Pancreas (tissue), 10 donors: Measurements from ENCODE around the gene HECA. TPM values are rescaled to one million over a fixed set of nuclear protein-coding genes. Genes with fewer than 3 reads are reported as not detected.
A peak's percentile ranks its signal among the peaks of the same experiment; 100 is the strongest.
"Not testable (repeated sequence)": the region's sequence is repeated elsewhere in the genome, so short reads cannot be mapped to it uniquely, and the experiment has no call there.

Source experiments
- ATAC-seq, 4 donors: fragments of 200-7000 bp; cut with Tn5 transposase; one replicate each; pipeline versions ENCODE4 v1.8.0 to v1.9.1; 2020; ENCODE audit warnings: mild to moderate bottlenecking in 4 of 4, moderate library complexity in 4 of 4
- DNase-seq, 6 donors: peaks; one replicate each; pipeline ENCODE4 v3.0.0-alpha.2; 2020
- FAIRE-seq: peaks from 2 replicates; lab custom pipeline; 2012; peaks lifted over from hg19 to GRCh38; lab: Jason Lieb, UNC
- H3K27ac ChIP-seq, 4 donors: fragments of 200-600 bp; sonication (generic); 1 replicate in 3 of 4; 2 replicates in 1 of 4; pipeline versions ENCODE4 v1.5.0 to v1.8.0; 2020
- H3K27me3 ChIP-seq, 4 donors: fragments of 200-600 bp; one replicate each; pipeline ENCODE4 v1.8.0; 2021
- H3K36me3 ChIP-seq, 3 donors: fragments of 200-600 bp; sonication (generic) in 1 of 3; one replicate each; pipeline versions ENCODE4 v1.5.0 to v1.8.0; 2020 to 2021
- H3K4me1 ChIP-seq, 3 donors: fragments of 200-600 bp; one replicate each; pipeline ENCODE4 v1.8.0; 2021
- H3K4me3 ChIP-seq, 4 donors: fragments of 200-600 bp; sonication (generic) in 2 of 4; one replicate each; pipeline versions ENCODE4 v1.5.0 to v1.8.0; 2020 to 2021
- H3K9me3 ChIP-seq, 4 donors: fragments of 200-600 bp; one replicate each; pipeline ENCODE4 v1.8.0; 2021
- CTCF ChIP-seq, 4 donors: fragments of 200-600 bp; sonication (generic) in 3 of 4; IDR thresholded peaks; one replicate each; pipeline versions ENCODE4 v1.5.0 to v1.8.0; 2021; ENCODE audit warnings: antibody characterized with exemption in 4 of 4
- WGBS, 2 donors: extraction: QIAGEN DNeasy Blood & Tissue Kit; methylation state at CpG; one replicate each; pipeline ENCODE4 v1.1.7; 2013; 5-methylcytosine and 5-hydroxymethylcytosine counted together
- intact Hi-C, 3 donors: fragments of 100-400 bp; cut with DNase I; formaldehyde crosslinking; loops; one replicate each; pipeline versions ENCODE4 v1.11.1 to v1.14.2; 2022
- polyA plus RNA-seq, 2 donors: library from polyadenylated mRNA; stranded (reverse); fragments of 200-250 nt; gene quantifications; one replicate each; pipeline ENCODE4 v1.2.3, GENCODE V29; 2013
- total RNA-seq, 6 donors: library from RNA; stranded (reverse); fragmentation: NEBNext Ultra II Directional in 4 of 6; extraction: Animal tissue kit (Norgen Biotek cat#: 25700) in 4 of 6; gene quantifications; one replicate each; pipeline versions ENCODE4 v1.2.1 to v1.2.4, GENCODE V29; 2021 to 2023
- donor health status: healthy with polysubstance abuse.
- donor health status: DM: no; HTN: no; CAD: no; lungs with moderate emphysema.
- donor health status: DM: no; HTN: no; CAD: no.
- donor health status: control.
- donor health status: control.
- donor health status: Bipolar disorder and iron deficiency.
- donor health status: DM: yes; HTN: yes; CAD: no.
- donor health status: DM: no; HTN: no; CAD: no.
- donor health status: DM: no; HTN: no; CAD: no.
- donor health status: DM: yes; HTN: yes; CAD: no.

HECA gene
- total and polyA plus RNA-seq, 8 donors = 3.2 to 16.3 (median 7.1) TPM

GRCh38 chr6:139204978-139205377 lies 70.1 kb downstream of the HECA start:
- no peaks in the 10 kb centered on the region for H3K36me3 ChIP-seq
- no peak for FAIRE-seq
- H3K9me3 ChIP-seq = no peaks in the 10 kb centered on the region
- no peak for TF ChIP-seq CTCF (IDR thresholded peaks at IDR 0.05)
- intact Hi-C loops = no loop called here
- 84 to 88% methylated on average over 2 of the region's 2 CpGs for WGBS, 2 donors
- H3K27ac ChIP-seq = no peak overlapping the region
- no peak overlapping the region for H3K4me3 ChIP-seq
- ATAC-seq = no peak
- no peaks in the 10 kb centered on the region for H3K27me3 ChIP-seq
- no peak for DNase-seq
- H3K4me1 ChIP-seq = no peaks in the 10 kb centered on the region

- Histone ChIP-seq H3K4me3 (no peak overlapping the region), H3K27me3 (no peaks in the 10 kb centered on the region), H3K36me3 (no peaks in the 10 kb centered on the region), H3K27ac (no peak overlapping the region), H3K9me3 (no peaks in the 10 kb centered on the region), H3K4me1 (no peaks in the 10 kb centered on the region)
- no peak for DNase-seq
- 73 to 80% methylated on average over 3 of the region's 3 CpGs for WGBS, 2 donors
- intact Hi-C loops = no loop called here
- TF ChIP-seq CTCF (IDR thresholded peaks at IDR 0.05) = no peak
- no peak for FAIRE-seq
- ATAC-seq = no peak
Observed at GRCh38 chr6:139205843-139206242, 71.0 kb downstream of the HECA start.

GRCh38 chr6:139210766-139211165 lies 75.9 kb downstream of the HECA start:
- not testable (repeated sequence) for H3K9me3 ChIP-seq, H3K4me1 ChIP-seq, H3K4me3 ChIP-seq, DNase-seq, H3K27me3 ChIP-seq, H3K27ac ChIP-seq, ATAC-seq, H3K36me3 ChIP-seq, FAIRE-seq
- WGBS, 2 donors = 65 to 96% methylated on average over 10 of the region's 10 CpGs
- intact Hi-C loops = loop anchor here in 1 of 3 donors (10.0 kb wide), 1 partner anchor 154 kb away; no protein-coding TSS in a partner anchor

GRCh38 chr6:139212460-139212859 lies 77.6 kb downstream of the HECA start:
- H3K36me3 ChIP-seq, ATAC-seq, DNase-seq, H3K27me3 ChIP-seq, H3K4me3 ChIP-seq, FAIRE-seq, H3K9me3 ChIP-seq, H3K4me1 ChIP-seq, H3K27ac ChIP-seq: not testable (repeated sequence)
- WGBS, 2 donors = 100% methylated on average over 1 of the region's 2 CpGs; no CpG with 5 or more reads in 1 of the 2 donors
- intact Hi-C loops = loop anchor here in 1 of 3 donors (10.0 kb wide), 1 partner anchor 152 kb away; no protein-coding TSS in a partner anchor

- Histone ChIP-seq H3K4me1 (no peaks in the 10 kb centered on the region), H3K36me3 (no peaks in the 10 kb centered on the region), H3K27ac (peak overlapping the region in 2 of 4 donors; percentile 40 to 55), H3K9me3 (no peaks in the 10 kb centered on the region), H3K27me3 (no peaks in the 10 kb centered on the region), H3K4me3 (no peak overlapping the region)
- ATAC-seq = peak; percentile 100
- intact Hi-C loops = loop anchor here in 1 of 3 donors (10.0 kb wide), 1 partner anchor 146 kb away; no protein-coding TSS in a partner anchor
- FAIRE-seq = no peak
- WGBS, 2 donors = 2 to 3% methylated on average over 7 of the region's 7 CpGs
- peak; percentile 71 to 90 (median 81) for DNase-seq
- peak; percentile 10 to 60 (median 52) for TF ChIP-seq CTCF (IDR thresholded peaks at IDR 0.05)
Observed at GRCh38 chr6:139219271-139219729, 84.4 kb downstream of the HECA start.

GRCh38 chr6:139219746-139220145 lies 84.9 kb downstream of the HECA start:
- Histone ChIP-seq H3K27ac (peak overlapping the region in 2 of 4 donors; percentile 40 to 55), H3K9me3 (no peaks in the 10 kb centered on the region), H3K4me3 (no peak overlapping the region), H3K36me3 (no peaks in the 10 kb centered on the region), H3K27me3 (no peaks in the 10 kb centered on the region), H3K4me1 (no peaks in the 10 kb centered on the region)
- DNase-seq (no peak), FAIRE-seq (no peak), ATAC-seq (no peak)
- intact Hi-C loops = loop anchor here in 2 of 3 donors (10.0 kb wide), 2 partner anchors 135 to 145 kb away; no protein-coding TSS in a partner anchor
- 94 to 95% methylated on average over 2 of the region's 2 CpGs for WGBS, 2 donors
- no peak for TF ChIP-seq CTCF (IDR thresholded peaks at IDR 0.05)

- not testable (repeated sequence) for H3K27ac ChIP-seq, H3K4me1 ChIP-seq, H3K36me3 ChIP-seq, FAIRE-seq, ATAC-seq, H3K27me3 ChIP-seq, H3K9me3 ChIP-seq, H3K4me3 ChIP-seq, DNase-seq
- WGBS, 2 donors = 84 to 90% methylated on average over 3 of the region's 3 CpGs
- intact Hi-C loops = loop anchor here in 1 of 3 donors (10.0 kb wide), 1 partner anchor 126 kb away; no protein-coding TSS in a partner anchor
Observed at GRCh38 chr6:139228387-139228786, 93.5 kb downstream of the HECA start.
